H54 (cell line): ENCODE results near the gene BRD7.
A peak's percentile ranks its signal among the peaks of the same experiment; 100 is the strongest.

Experiments used
- DNase-seq: peaks from one replicate; pipeline ENCODE4 v3.0.0; 2011; ENCODE audit warnings: low spot score, mixed read lengths; ENCODE audit not compliant: insufficient read length
- FAIRE-seq: peaks from 3 replicates; lab custom pipeline; 2011; peaks lifted over from hg19 to GRCh38; lab: Jason Lieb, UNC
- POLR2A ChIP-seq: IDR thresholded peaks from 2 replicates; pipeline ENCODE4 v1.6.1; 2011; ENCODE audit warnings: low read depth, mild to moderate bottlenecking, low read length

The BRD7 gene

GRCh38 chr16:50368410-50369132 is at the start of gene BRD7:
Gene BRD7 (minus strand): TSS chr16:50368988. CDS start chr16:50368774, 214 bp downstream.
- peak; percentile 69 for DNase-seq
- FAIRE-seq = no peak
- TF ChIP-seq POLR2A = 0 out of 2 replicates have a peak, but pooled peaks have one; percentile 16

GRCh38 chr16:50416388-50416787 is 47.6 kb upstream of the BRD7 start:
- FAIRE-seq (no peak), DNase-seq (no peak)
- no peak for TF ChIP-seq POLR2A

GRCh38 chr16:50414152-50414551 is 45.4 kb upstream of the BRD7 start:
- no peak for DNase-seq
- no peak for TF ChIP-seq POLR2A
- FAIRE-seq = no peak

GRCh38 chr16:50411034-50411433 is 42.2 kb upstream of the BRD7 start:
- DNase-seq = no peak
- no peak for TF ChIP-seq POLR2A
- FAIRE-seq = no peak

GRCh38 chr16:50408001-50408561 is 39.3 kb upstream of the BRD7 start:
- DNase-seq (no peak), FAIRE-seq (no peak)
- no peak for TF ChIP-seq POLR2A

GRCh38 chr16:50407351-50407750 is 38.6 kb upstream of the BRD7 start:
- no peak for DNase-seq
- TF ChIP-seq POLR2A = no peak
- FAIRE-seq = no peak

GRCh38 chr16:50403491-50403890 is 34.7 kb upstream of the BRD7 start:
- DNase-seq (no peak), FAIRE-seq (no peak)
- TF ChIP-seq POLR2A = no peak

- DNase-seq (no peak), FAIRE-seq (no peak)
- TF ChIP-seq POLR2A = no peak
Observed at GRCh38 chr16:50402298-50402895, 33.6 kb upstream of the BRD7 start.

- no peak for FAIRE-seq
- no peak for TF ChIP-seq POLR2A
Observed at GRCh38 chr16:50401355-50401754, 32.6 kb upstream of the BRD7 start.

GRCh38 chr16:50400967-50401348 is 32.2 kb upstream of the BRD7 start:
- TF ChIP-seq POLR2A = no peak
- no peak for FAIRE-seq
- DNase-seq = no peak

More at GRCh38 chr16:50401355-50401754, 32.6 kb upstream of the BRD7 start:
- DNase-seq = no peak

- FAIRE-seq (no peak), DNase-seq (no peak)
- no peak for TF ChIP-seq POLR2A
Observed at GRCh38 chr16:50400312-50400966, 31.7 kb upstream of the BRD7 start.

GRCh38 chr16:50399411-50399810 is 30.6 kb upstream of the BRD7 start:
- DNase-seq (no peak), FAIRE-seq (no peak)
- TF ChIP-seq POLR2A = no peak

- DNase-seq = no peak
- TF ChIP-seq POLR2A = no peak
- no peak for FAIRE-seq
Observed at GRCh38 chr16:50398336-50398735, 29.5 kb upstream of the BRD7 start.

- no peak for TF ChIP-seq POLR2A
- peak; percentile 91 for FAIRE-seq
Observed at GRCh38 chr16:50396761-50397535, 28.2 kb upstream of the BRD7 start.

More at GRCh38 chr16:50396761-50397535, 28.2 kb upstream of the BRD7 start:
- peak; percentile 71 for DNase-seq
